ENCODE measurements around the gene HIPK2.

The HIPK2 gene

GRCh38 chr7:139713061-139713460 is 64.7 kb downstream of the HIPK2 start:
- DNase-seq = no peak

GRCh38 chr7:139711991-139712743 is 65.6 kb downstream of the HIPK2 start:
- no peak for DNase-seq

DNA sequence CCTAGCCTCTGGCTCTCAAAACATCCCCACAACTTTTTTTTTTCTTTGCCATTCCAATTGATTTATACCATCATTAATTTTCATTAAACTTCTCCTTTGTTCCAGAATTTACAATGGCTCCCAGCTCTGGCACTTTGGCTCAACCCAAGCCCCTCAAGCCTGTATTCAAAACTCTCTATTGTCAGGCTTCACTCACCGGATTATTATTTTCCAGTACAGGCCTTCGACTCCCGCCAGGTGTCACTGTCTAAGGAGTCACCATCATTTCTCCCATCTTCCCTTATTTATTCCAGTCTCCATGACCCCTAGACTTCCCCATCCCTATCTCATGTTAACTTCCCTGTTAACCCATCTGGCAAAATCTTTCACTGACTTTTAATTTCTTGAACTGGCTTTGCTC is 67.8 kb downstream of the HIPK2 start:
- DNase-seq = no peak

- no peak for DNase-seq
Measured at GRCh38 chr7:139709485-139709884, 68.3 kb downstream of the HIPK2 start.

DNA sequence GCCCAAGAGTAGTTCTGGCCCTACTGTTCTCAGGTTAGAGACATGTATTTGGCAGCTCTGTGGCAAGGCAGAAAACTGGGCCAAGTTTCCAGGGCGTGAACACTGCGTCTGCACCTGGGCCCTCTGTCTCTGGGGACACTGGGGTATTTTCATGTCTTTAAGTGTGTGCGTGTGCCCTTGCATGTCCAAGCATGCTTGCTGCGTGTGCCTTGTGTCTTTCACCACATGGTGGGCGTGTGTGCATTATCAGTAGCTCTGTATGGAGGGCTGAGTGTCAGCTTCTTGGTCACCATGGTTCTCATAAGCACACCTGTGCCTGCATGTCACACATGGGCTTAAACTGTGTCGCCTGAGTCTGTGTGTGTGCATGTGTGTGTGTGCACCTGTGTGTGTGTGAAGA is 69.3 kb downstream of the HIPK2 start:
- DNase-seq = no peak

DNA sequence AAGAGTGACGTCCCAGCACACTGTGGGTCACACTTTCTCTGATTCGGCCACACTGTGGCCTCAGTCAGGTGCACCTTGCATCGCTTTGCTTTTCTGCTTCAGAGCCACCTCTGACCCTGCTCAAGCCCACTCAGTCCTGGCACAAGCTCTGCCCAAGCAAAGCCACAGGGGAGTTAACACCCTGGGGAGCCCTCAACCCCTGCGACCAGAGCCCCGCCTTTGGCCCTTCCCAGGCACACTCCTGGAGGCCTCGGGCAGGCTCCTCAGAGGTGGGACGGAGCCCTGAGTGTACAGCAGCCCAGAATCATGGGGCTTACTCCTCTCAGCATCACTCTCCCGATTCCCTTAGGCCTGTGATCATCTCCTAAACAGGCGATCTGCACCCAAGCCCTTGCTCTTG is 71.0 kb downstream of the HIPK2 start:
- DNase-seq = no peak

DNA sequence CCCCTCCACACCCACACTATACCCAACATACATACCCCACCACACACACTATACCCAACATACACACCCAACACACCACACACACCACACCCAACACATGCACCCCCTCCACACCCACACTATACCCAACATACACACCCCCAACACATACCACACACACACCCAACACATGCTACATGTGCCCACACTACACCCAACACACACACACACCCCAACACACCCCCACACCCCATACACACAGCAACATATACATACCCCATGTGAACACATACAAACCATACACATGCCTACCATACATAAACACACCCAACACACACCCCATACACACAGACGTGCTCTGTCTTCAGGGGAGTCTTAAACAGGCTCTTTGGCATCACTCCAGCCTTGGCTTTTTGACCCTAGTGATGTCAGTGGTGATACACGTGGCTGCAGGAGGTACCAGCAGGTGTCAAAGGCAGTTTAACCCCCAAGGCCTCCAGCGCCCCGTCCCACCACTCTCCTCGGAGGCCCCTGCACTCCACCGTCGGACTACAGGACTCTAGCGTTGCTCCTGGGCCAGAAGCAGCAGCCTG is 73.4 kb downstream of the HIPK2 start:
- no peak for DNase-seq

GRCh38 chr7:139703487-139704307 is 74.1 kb downstream of the HIPK2 start:
- no peak for DNase-seq

GRCh38 chr7:139702811-139703486 is 74.8 kb downstream of the HIPK2 start:
- DNase-seq = no peak

- no peak for DNase-seq
Measured at GRCh38 chr7:139702313-139702731, 75.5 kb downstream of the HIPK2 start.

DNA sequence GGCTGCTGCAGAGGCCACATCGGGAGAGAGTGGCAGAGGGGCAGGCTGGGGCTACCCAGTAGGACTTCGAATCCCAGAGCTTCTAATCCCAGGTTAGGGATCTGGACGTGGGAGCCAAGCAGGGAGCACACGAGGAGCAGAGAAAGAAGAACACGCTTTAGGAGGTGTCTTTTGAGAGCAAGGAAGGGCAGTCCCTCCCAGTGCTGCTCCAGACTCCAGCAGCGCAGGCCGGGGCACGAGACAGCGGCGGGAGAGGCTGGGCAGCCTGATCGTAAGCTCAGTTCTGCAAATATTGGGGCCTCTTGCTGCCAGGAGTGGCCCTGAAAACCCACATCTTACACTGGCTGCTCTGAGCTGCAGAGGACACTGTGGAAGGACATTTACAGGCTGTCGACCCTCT is 75.9 kb downstream of the HIPK2 start:
- no peak for DNase-seq

DNA sequence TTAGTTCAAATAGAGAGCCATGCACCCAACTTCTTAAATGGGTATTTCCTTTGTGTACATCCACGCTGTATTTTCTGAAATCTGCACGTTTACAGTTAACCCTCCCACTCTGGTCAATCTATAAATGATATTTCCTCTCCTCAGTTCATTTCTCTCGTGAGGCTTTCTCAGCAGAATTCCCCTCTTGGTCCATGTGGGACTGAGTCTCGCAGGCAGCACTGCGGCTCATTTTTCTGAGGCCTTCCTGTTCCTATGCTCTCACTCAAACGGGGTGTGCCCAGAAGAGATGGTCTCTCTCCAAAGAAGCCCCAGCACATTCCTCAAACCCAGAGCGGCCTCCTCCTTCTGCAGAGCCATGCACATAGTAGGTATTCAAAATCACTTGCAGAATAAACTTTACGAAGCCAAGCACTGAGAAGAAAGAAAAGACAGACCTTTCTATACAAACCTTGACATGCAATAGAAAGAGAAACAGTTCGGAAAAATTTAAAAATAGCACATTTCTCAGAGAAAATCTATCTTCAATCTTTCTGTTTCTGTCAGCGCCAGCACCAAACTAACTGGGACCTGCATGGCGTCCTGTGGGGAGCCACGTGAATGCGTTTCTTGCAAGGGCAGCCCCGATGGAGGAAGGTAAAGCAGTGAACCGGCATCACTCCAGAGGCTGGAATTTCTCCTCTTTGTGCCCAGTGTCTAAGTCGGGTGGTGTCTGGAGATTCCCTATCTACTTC is 77.1 kb downstream of the HIPK2 start:
- no peak for DNase-seq

- no peak for DNase-seq
Measured at GRCh38 chr7:139699640-139700504, 77.9 kb downstream of the HIPK2 start.

- DNase-seq = no peak
Measured at GRCh38 chr7:139698844-139699243, 79.0 kb downstream of the HIPK2 start.

DNA sequence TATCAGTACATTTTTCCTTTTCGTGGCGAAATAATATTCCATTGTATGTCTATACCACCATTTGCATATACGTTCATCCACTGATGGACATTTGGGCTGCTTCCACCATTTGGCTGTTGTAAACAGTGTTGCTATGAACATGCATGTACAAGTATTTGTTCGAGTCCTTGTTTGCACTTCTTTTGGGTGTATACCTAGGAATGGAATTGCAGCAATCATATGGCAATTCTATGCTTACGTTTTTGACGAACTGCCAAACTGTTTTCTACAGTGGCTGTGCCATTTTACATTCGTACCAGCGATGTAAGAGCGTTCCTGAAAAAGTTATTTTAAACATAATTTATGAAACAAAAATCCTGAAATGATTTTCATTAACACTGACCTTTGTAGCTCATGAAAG is 79.5 kb downstream of the HIPK2 start:
- DNase-seq = no peak

DNA sequence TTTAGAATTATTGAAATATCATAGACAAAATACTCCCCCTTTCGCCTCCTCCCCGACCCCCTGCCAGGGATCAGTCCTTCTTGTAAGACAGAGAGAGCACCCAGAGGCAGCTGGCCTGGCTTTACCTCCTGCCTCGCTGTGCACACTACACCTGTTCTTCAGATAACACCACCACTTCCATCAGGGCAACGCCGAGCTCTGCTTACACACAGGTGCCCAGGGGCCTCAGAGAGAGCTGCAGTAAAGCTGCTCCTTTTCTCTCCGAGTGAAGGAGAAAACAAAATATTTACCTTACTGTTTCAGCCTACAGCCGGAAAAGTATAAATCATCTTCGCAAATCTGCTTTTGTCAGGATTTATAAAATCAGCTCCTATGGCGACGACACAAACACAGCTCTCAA is 80.7 kb downstream of the HIPK2 start:
- no peak for DNase-seq

DNA sequence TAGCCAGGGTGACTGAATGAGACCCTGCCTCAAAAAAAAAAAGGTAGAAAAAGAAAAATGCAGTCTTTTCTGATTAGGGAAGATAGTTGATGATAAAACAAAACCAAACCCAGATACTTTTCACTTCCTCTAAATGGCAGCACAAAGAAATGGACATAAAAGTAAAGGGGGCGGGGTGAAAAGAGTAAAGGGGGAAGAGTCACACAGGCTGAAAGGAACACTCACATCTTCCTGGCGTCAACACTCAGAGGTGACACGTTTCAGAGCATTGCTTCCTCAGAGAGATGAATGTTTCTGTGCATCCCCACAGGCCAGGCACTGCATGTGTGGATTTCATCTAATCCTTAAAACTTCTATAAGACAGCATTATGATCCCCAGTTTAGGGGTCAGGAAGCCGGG is 81.2 kb downstream of the HIPK2 start:
- DNase-seq = peak in 2 of 6 experiments; percentile 13 to 40

GRCh38 chr7:139695588-139695987 is 82.2 kb downstream of the HIPK2 start:
- DNase-seq = no peak

DNA sequence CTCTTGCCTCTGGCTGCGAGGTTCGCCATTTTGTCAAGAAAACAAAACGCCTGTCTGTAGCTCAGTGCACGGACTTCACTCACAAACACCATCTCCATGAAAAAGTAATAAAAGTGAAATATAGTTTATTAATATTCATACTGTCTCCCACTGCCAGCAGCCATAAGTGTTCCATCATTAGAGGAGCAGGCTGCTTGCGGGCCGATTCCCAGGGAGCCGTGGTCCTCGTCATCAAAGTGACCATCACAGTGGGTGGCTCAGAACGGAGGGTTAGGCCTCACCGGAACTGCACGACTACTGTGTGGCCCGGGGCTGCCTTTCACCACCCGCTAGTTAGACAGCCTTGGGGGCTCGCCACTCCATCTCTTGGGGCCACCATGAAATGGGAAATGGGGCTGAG is 82.7 kb downstream of the HIPK2 start:
- DNase-seq = no peak

- no peak for DNase-seq
Measured at GRCh38 chr7:139694389-139694676, 83.5 kb downstream of the HIPK2 start.

- no peak for DNase-seq
Measured at GRCh38 chr7:139693651-139694388, 84.0 kb downstream of the HIPK2 start.

All from stimulated activated naive CD4-positive, alpha-beta T cell (primary cell).